Panc1 (cell line): ENCODE data around the gene HMGN4.
"Not testable (repeated sequence)": the region's sequence is repeated elsewhere in the genome, so short reads cannot be mapped to it uniquely, and the experiment has no call there.

ENCODE experiments used
- CTCF ChIP-seq: fragments of 450-650 bp; IDR thresholded peaks from 2 replicates; pipeline ENCODE4 v1.5.1; 2017; ENCODE audit warnings: mild to moderate bottlenecking
- POLR2AphosphoS5 ChIP-seq: IDR thresholded peaks from 2 replicates; pipeline ENCODE4 v1.6.1; 2012; ENCODE audit warnings: mild to moderate bottlenecking, low read depth, low read length, moderate library complexity

DNA sequence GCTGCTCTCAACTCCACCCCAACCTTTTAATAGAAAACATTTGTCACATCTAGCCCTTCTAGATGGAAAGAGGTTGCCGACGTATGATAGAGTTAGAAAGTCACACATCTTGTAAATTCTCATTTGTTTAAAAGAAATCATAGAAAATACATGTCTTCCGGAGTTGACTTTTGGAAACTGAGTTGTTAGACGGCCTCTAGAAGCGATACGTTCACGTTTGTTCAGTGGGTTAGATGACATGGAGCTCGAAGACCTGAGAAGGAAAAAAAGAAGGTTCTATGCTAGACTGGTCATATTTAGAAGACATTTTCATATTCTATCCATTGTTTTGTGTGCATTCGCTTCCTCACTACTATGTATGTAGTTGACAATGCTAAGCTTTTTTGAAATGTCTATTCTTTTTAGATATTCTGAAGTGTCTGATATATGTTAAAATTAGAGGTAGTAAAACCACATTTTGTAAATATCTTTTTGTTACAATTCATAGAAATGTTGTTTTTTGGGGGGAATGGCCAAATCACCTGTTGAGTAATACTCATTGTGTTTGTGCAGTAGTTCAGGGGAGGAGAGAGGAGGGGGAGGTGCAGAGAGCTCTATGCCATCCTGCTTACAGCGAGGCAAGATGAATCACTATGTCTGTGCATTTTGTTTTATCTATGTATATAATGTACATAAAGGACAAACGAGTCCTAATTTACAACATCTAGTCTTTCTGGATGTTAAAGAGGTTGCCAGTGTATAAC, 15.5 kb upstream of the HMGN4 start:
- TF ChIP-seq CTCF, POLR2AphosphoS5: not testable (repeated sequence)
